Urinary bladder (tissue), 4 donors: ENCODE data around the gene NUP62. TPM values are rescaled to one million over a fixed set of nuclear protein-coding genes. Genes with fewer than 3 reads are reported as not detected.
"Not testable (repeated sequence)": the region's sequence is repeated elsewhere in the genome, so short reads cannot be mapped to it uniquely, and the experiment has no call there.

Source experiments
- DNase-seq: peaks from one replicate; pipeline ENCODE4 v3.0.0-alpha.2; 2015; ENCODE audit errors: extremely low spot score
- H3K27ac ChIP-seq: one replicate; pipeline ENCODE4 v1.5.1; 2013; ENCODE audit warnings: low read depth, mild to moderate bottlenecking, moderate library complexity
- H3K36me3 ChIP-seq: one replicate; pipeline ENCODE4 v1.6.1; 2013; ENCODE audit warnings: mild to moderate bottlenecking, moderate library complexity; ENCODE audit not compliant: insufficient read depth
- H3K4me1 ChIP-seq: one replicate; pipeline ENCODE4 v1.6.1; 2013; ENCODE audit warnings: mild to moderate bottlenecking, moderate library complexity; ENCODE audit not compliant: insufficient read depth
- H3K4me3 ChIP-seq: one replicate; pipeline ENCODE4 v1.5.1; 2013; ENCODE audit warnings: low read depth, low read length
- WGBS: extraction: QIAGEN DNeasy Blood & Tissue Kit; methylation state at CpG from one replicate; pipeline ENCODE4 v1.1.7; 2013; 5-methylcytosine and 5-hydroxymethylcytosine counted together
- polyA plus RNA-seq: library from polyadenylated mRNA; stranded (reverse); fragments of 200-250 nt; gene quantifications from one replicate; pipeline ENCODE4 v1.2.3, GENCODE V29; 2013
- total RNA-seq: library from RNA; depleted of rRNA; stranded (reverse); fragments of >200 nt; gene quantifications from one replicate; pipeline ENCODE4 v1.2.3, GENCODE V29; 2014
- donor health status: healthy with polysubstance abuse.
- donor health status: healthy.

The NUP62 gene
- total and polyA plus RNA-seq, 2 donors, result 22.7 to 40.5 TPM

- not testable (repeated sequence) for H3K4me1 ChIP-seq, H3K4me3 ChIP-seq, DNase-seq, H3K27ac ChIP-seq, H3K36me3 ChIP-seq
- WGBS, result 38% methylated on average over 9 of the region's 9 CpGs
Observed at GRCh38 chr19:49958144-49958543, 28.8 kb upstream of the NUP62 start.

- H3K4me1 ChIP-seq, result no peaks in the 10 kb centered on the region
- no peak overlapping the region for H3K27ac ChIP-seq
- H3K36me3 ChIP-seq, result no peaks in the 10 kb centered on the region
- no peak overlapping the region for H3K4me3 ChIP-seq
- no peak for DNase-seq
- WGBS, result 67% methylated on average over 10 of the region's 10 CpGs
Observed at GRCh38 chr19:49957262-49957915, 28.1 kb upstream of the NUP62 start.

GRCh38 chr19:49956115-49956495 is 26.8 kb upstream of the NUP62 start:
- 49% methylated on average over 9 of the region's 9 CpGs for WGBS
- no peak for DNase-seq
- H3K4me3 ChIP-seq, result no peak overlapping the region
- no peak overlapping the region for H3K27ac ChIP-seq
- no peaks in the 10 kb centered on the region for H3K36me3 ChIP-seq
- H3K4me1 ChIP-seq, result no peaks in the 10 kb centered on the region

- 67% methylated on average over 11 of the region's 11 CpGs for WGBS
- Histone ChIP-seq H3K4me3 (no peak overlapping the region), H3K4me1 (no peaks in the 10 kb centered on the region), H3K36me3 (no peaks in the 10 kb centered on the region), H3K27ac (no peak overlapping the region)
- DNase-seq, result no peak
Observed at GRCh38 chr19:49954933-49955332, 25.6 kb upstream of the NUP62 start.

GRCh38 chr19:49954092-49954829 is 25.0 kb upstream of the NUP62 start:
- DNase-seq, result no peak
- WGBS, result 25% methylated on average over 12 of the region's 12 CpGs

GRCh38 chr19:49953416-49953815 is 24.1 kb upstream of the NUP62 start:
- H3K36me3 ChIP-seq, result no peaks in the 10 kb centered on the region
- H3K27ac ChIP-seq, result no peak overlapping the region
- DNase-seq, result no peak
- 61% methylated on average over 7 of the region's 7 CpGs for WGBS
- no peaks in the 10 kb centered on the region for H3K4me1 ChIP-seq
- H3K4me3 ChIP-seq, result no peak overlapping the region

More at GRCh38 chr19:49954092-49954829, 25.0 kb upstream of the NUP62 start:
- H3K4me1 ChIP-seq, result no peaks in the 10 kb centered on the region
- no peaks in the 10 kb centered on the region for H3K36me3 ChIP-seq
- H3K27ac ChIP-seq, result no peak overlapping the region
- no peak overlapping the region for H3K4me3 ChIP-seq

GRCh38 chr19:49952906-49953305 is 23.6 kb upstream of the NUP62 start:
- DNase-seq, result no peak
- Histone ChIP-seq H3K4me3 (no peak overlapping the region), H3K4me1 (no peaks in the 10 kb centered on the region), H3K36me3 (no peaks in the 10 kb centered on the region), H3K27ac (no peak overlapping the region)
- WGBS, result 56% methylated on average over 13 of the region's 13 CpGs

- Histone ChIP-seq H3K4me3 (no peak overlapping the region), H3K4me1 (no peaks in the 10 kb centered on the region), H3K36me3 (no peaks in the 10 kb centered on the region), H3K27ac (no peak overlapping the region)
- no peak for DNase-seq
Observed at GRCh38 chr19:49952479-49952836, 23.2 kb upstream of the NUP62 start.

GRCh38 chr19:49951806-49952478 is 22.6 kb upstream of the NUP62 start:
- Histone ChIP-seq H3K4me3 (no peak overlapping the region), H3K4me1 (no peaks in the 10 kb centered on the region), H3K27ac (no peak overlapping the region), H3K36me3 (no peaks in the 10 kb centered on the region)
- 89% methylated on average over 9 of the region's 9 CpGs for WGBS
- no peak for DNase-seq

- 86% methylated on average over 13 of the region's 13 CpGs for WGBS
- Histone ChIP-seq H3K4me1 (no peaks in the 10 kb centered on the region), H3K27ac (no peak overlapping the region), H3K4me3 (no peak overlapping the region), H3K36me3 (no peaks in the 10 kb centered on the region)
- DNase-seq, result no peak
Observed at GRCh38 chr19:49950956-49951526, 21.7 kb upstream of the NUP62 start.

- H3K36me3 ChIP-seq, result no peaks in the 10 kb centered on the region
- H3K4me3 ChIP-seq, result no peak overlapping the region
- no peak for DNase-seq
- no peaks in the 10 kb centered on the region for H3K4me1 ChIP-seq
- no peak overlapping the region for H3K27ac ChIP-seq
- whole genome bisulfite sequencing, result 81% methylated on average over 5 of the region's 5 CpGs
Observed at GRCh38 chr19:49950590-49950948, 21.3 kb upstream of the NUP62 start.

GRCh38 chr19:49949742-49950589 is 20.7 kb upstream of the NUP62 start:
- no peak for DNase-seq
- 65% methylated on average over 11 of the region's 11 CpGs for WGBS

GRCh38 chr19:49946415-49946814 is 17.1 kb upstream of the NUP62 start:
- no peaks in the 10 kb centered on the region for H3K36me3 ChIP-seq
- no peaks in the 10 kb centered on the region for H3K4me1 ChIP-seq
- DNase-seq, result no peak
- H3K27ac ChIP-seq, result no peak overlapping the region
- H3K4me3 ChIP-seq, result no peak overlapping the region
- WGBS, result 81% methylated on average over 8 of the region's 8 CpGs

More at GRCh38 chr19:49949742-49950589, 20.7 kb upstream of the NUP62 start:
- Histone ChIP-seq H3K4me1 (no peaks in the 10 kb centered on the region), H3K27ac (no peak overlapping the region), H3K4me3 (no peak overlapping the region), H3K36me3 (no peaks in the 10 kb centered on the region)
